Endothelial cell of umbilical vein (primary cell): ENCODE results near the gene ACSL6. TPM values are rescaled to one million over a fixed set of nuclear protein-coding genes. Genes with fewer than 3 reads are reported as not detected.

ENCODE experiments used
- BruUV-seq: library from RNA; stranded (reverse); fragments of 400-500 nt; replicated peaks from 2 replicates; lab custom pipeline; 2021; lab: Mats Ljungman, UMichigan
- CTCF ChIA-PET: fragments of 300-600, 350-600 bp; sonication (Branson Sonifier 250); formaldehyde crosslinking; loops from one replicate; lab custom pipeline; 2021; ENCODE audit warnings: antibody characterized with exemption, inconsistent platforms; lab: Charles Lee
- POLR2A ChIA-PET: fragments of 300-600, 350-600 bp; sonication (Branson Sonifier 250); formaldehyde crosslinking; loops from one replicate; lab custom pipeline; 2021; ENCODE audit warnings: antibody characterized with exemption, inconsistent platforms; lab: Charles Lee
- DNase-seq: peaks from one replicate; pipeline ENCODE4 v3.0.0-alpha.2; 2011; ENCODE audit warnings: low read depth, low spot score
- FAIRE-seq: peaks from 2 replicates; lab custom pipeline; 2011; peaks lifted over from hg19 to GRCh38; lab: Jason Lieb, UNC
- H2AFZ ChIP-seq: 2 replicates; pipeline ENCODE4 v1.6.0; 2012; ENCODE audit warnings: low read depth, low read length, control low read depth, inconsistent platforms
- H3K27ac ChIP-seq: 2 replicates; pipeline ENCODE4 v1.5.1; 2011; ENCODE audit warnings: low read depth, mild to moderate bottlenecking, control low read depth, low read length, moderate library complexity; ENCODE audit not compliant: insufficient read depth
- H3K27me3 ChIP-seq, 2 experiments: 2 replicates each; pipeline versions ENCODE4 v1.6.0 to v1.6.1; 2011; ENCODE audit warnings: low read length in 2 of 2, mixed read lengths in 1 of 2; ENCODE audit not compliant: control insufficient read depth in 2 of 2, insufficient read depth in 2 of 2
- H3K36me3 ChIP-seq, 2 experiments: 2 replicates in 1 of 2; 3 replicates in 1 of 2; pipeline ENCODE4 v1.5.1; 2011; ENCODE audit warnings: low read length in 2 of 2, mild to moderate bottlenecking in 1 of 2, moderate library complexity in 1 of 2; ENCODE audit not compliant: control insufficient read depth in 2 of 2, insufficient read depth in 2 of 2; ENCODE audit errors: extremely low read depth in 1 of 2
- H3K4me1 ChIP-seq: 3 replicates; pipeline ENCODE4 v1.5.1; 2011; ENCODE audit warnings: mild to moderate bottlenecking, low read length; ENCODE audit not compliant: control insufficient read depth, insufficient read depth; ENCODE audit errors: extremely low read depth
- H3K4me2 ChIP-seq: 2 replicates; pipeline ENCODE4 v1.6.1; 2011; ENCODE audit warnings: low read length, control low read depth, mixed read lengths; ENCODE audit not compliant: insufficient read depth
- H3K4me3 ChIP-seq, 3 experiments: fragments of 200-600 bp in 1 of 3; sonication (generic), shearing (Covaris generic) in 1 of 3; replicated peaks in 1 of 3; 2 replicates each; pipeline ENCODE4 v1.5.1; 2011 to 2016; ENCODE audit warnings: control low read depth in 3 of 3, low read length in 3 of 3, mild to moderate bottlenecking in 2 of 3, inconsistent platforms in 1 of 3, low read depth in 1 of 3, moderate library complexity in 1 of 3; ENCODE audit not compliant: insufficient read depth in 1 of 3
- H3K79me2 ChIP-seq: 2 replicates; pipeline ENCODE4 v1.6.0; 2012; ENCODE audit warnings: low read length, inconsistent platforms; ENCODE audit not compliant: control insufficient read depth, insufficient read depth
- H3K9ac ChIP-seq: replicated peaks from 2 replicates; pipeline ENCODE3; 2011; ENCODE audit warnings: low read length, control low read depth; ENCODE audit not compliant: insufficient read depth; ENCODE audit errors: extremely low read depth
- H3K9me1 ChIP-seq: replicated peaks from 3 replicates; pipeline ENCODE4 v1.6.0; 2011; ENCODE audit warnings: mild to moderate bottlenecking, low read length; ENCODE audit not compliant: control insufficient read depth, insufficient read depth; ENCODE audit errors: extremely low read depth
- H3K9me3 ChIP-seq: replicated peaks from 2 replicates; pipeline ENCODE4 v1.5.1; 2012; ENCODE audit warnings: low read length, inconsistent platforms; ENCODE audit not compliant: control insufficient read depth, insufficient read depth
- H4K20me1 ChIP-seq: replicated peaks from 2 replicates; pipeline ENCODE3; 2011; ENCODE audit warnings: mild to moderate bottlenecking, low read length; ENCODE audit not compliant: control insufficient read depth, insufficient read depth; ENCODE audit errors: extremely low read depth
- CTCF ChIP-seq, 2 donors: IDR thresholded peaks; 1 replicate in 1 of 2; 2 replicates in 1 of 2; pipeline ENCODE4 v1.5.1; 2011; ENCODE audit warnings: low read length in 2 of 2, mild to moderate bottlenecking in 2 of 2, moderate library complexity in 2 of 2, control low read depth in 1 of 2, inconsistent platforms in 1 of 2, low read depth in 1 of 2; ENCODE audit not compliant: insufficient read depth in 1 of 2; ENCODE audit errors: extremely low read depth in 1 of 2
- EZH2 ChIP-seq: IDR thresholded peaks from 2 replicates; pipeline ENCODE4 v1.6.1; 2012; ENCODE audit warnings: borderline replicate concordance, low read depth, mild to moderate bottlenecking, moderate library complexity, low read length, inconsistent platforms; ENCODE audit not compliant: severe bottlenecking
- FOS ChIP-seq: IDR thresholded peaks from 2 replicates; pipeline ENCODE4 v1.6.1; 2011; ENCODE audit warnings: mild to moderate bottlenecking, low read length, moderate library complexity, borderline replicate concordance; ENCODE audit not compliant: insufficient read depth
- GATA2 ChIP-seq: IDR thresholded peaks from 2 replicates; pipeline ENCODE4 v1.7.0; 2011; ENCODE audit warnings: low read depth, mild to moderate bottlenecking, moderate library complexity, mixed read lengths, low read length; ENCODE audit not compliant: insufficient read length, insufficient read depth
- JUN ChIP-seq: IDR thresholded peaks from 2 replicates; pipeline ENCODE4 v1.6.1; 2011; ENCODE audit warnings: borderline replicate concordance, low read depth; ENCODE audit not compliant: insufficient read length, insufficient read depth
- MAX ChIP-seq: IDR thresholded peaks from 2 replicates; pipeline ENCODE4 v1.6.1; 2011; ENCODE audit not compliant: insufficient read depth, insufficient read length
- MYC ChIP-seq: IDR thresholded peaks from one replicate; pipeline ENCODE4 v1.6.1; 2011; ENCODE audit warnings: mild to moderate bottlenecking, low read depth, low read length
- POLR2A ChIP-seq: IDR thresholded peaks from 2 replicates; pipeline ENCODE4 v1.6.1; 2012; ENCODE audit warnings: low read depth, mild to moderate bottlenecking, control low read depth, low read length
- POLR2AphosphoS5 ChIP-seq: IDR thresholded peaks from 2 replicates; pipeline ENCODE4 v1.6.1; 2012; ENCODE audit warnings: low read depth, mild to moderate bottlenecking, control low read depth, low read length, moderate library complexity; ENCODE audit not compliant: insufficient read depth
- dilution Hi-C: fragments of 300-500 bp; cut with MboI; formaldehyde crosslinking; loops from one replicate; pipeline ENCODE4 v1.15.0; 2019; ENCODE audit warnings: low sequenced_read_pairs; ENCODE audit not compliant: extremely low pct_ligation_motif_present
- intact Hi-C: fragments of 100-400 bp; cut with micrococcal nuclease; formaldehyde crosslinking; loops from one replicate; pipeline ENCODE4 v1.10.0; 2022
- polyA plus RNA-seq, 4 experiments: library from polyadenylated mRNA; depleted of rRNA in 3 of 4; stranded (reverse) in 3 of 4; unstranded in 1 of 4; fragments of >200 nt; gene quantifications; 2 replicates each; pipeline versions ENCODE4 v1.2.1 to v1.2.3, GENCODE V29; 2011 to 2012; ENCODE audit warnings: missing spikeins in 1 of 4
- total RNA-seq: library from RNA; stranded (reverse); gene quantifications from 2 replicates; pipeline ENCODE4 v1.2.3, GENCODE V29; 2021

The ACSL6 gene
- total and polyA plus RNA-seq, 2 donors (not counting 3 experiments of a cell fraction or from before 2014, with no cell fraction given): not detected

GRCh38 chr5:132059696-132060500 is 48.4 kb upstream of the ACSL6 start:
- intact Hi-C loops: loop anchor here (5.0 kb wide), 1 partner anchor 437 kb away; no protein-coding TSS in a partner anchor
- FAIRE-seq: no peak
- DNase-seq: no peak
- H3K4me3 ChIP-seq: no peak overlapping the region
- dilution Hi-C loops: no loop called here
- no peaks in the 10 kb centered on the region for H3K9me3 ChIP-seq
- POLR2A ChIA-PET: no interaction called here
- no peaks in the 10 kb centered on the region for H3K79me2 ChIP-seq
- no peak overlapping the region for H3K27ac ChIP-seq
- CTCF ChIA-PET: interaction anchor here (1.8 to 3.7 kb wide), 2 partner anchors 52 to 637 kb away, joined by 4 to 24 read pairs; no protein-coding TSS in a partner anchor
- H4K20me1 ChIP-seq: no peaks in the 10 kb centered on the region
- H3K4me1 ChIP-seq: no peaks in the 10 kb centered on the region
- peaks cover 0 to 1% of the 10 kb centered on the region in 2 experiments for H3K27me3 ChIP-seq
- no TSS peak for BruUV-seq
- TF ChIP-seq EZH2 (no peak), FOS (no peak), GATA2 (no peak), JUN (no peak), POLR2AphosphoS5 (no peak), MAX (no peak), CTCF (IDR thresholded peaks at IDR 0.05; ENCODE audit: extremely low read depth in 1 of 2, insufficient read depth in 1 of 2, low read depth in 1 of 2, low read length in 2 of 2) (no peak), MYC (no peak), POLR2A (no peak)
- H3K9ac ChIP-seq: no peak overlapping the region
- H3K9me1 ChIP-seq: no peaks in the 10 kb centered on the region
- H3K4me2 ChIP-seq: no peak overlapping the region
- no peak overlapping the region for H2AFZ ChIP-seq
- H3K36me3 ChIP-seq: no peaks in the 10 kb centered on the region
